Measurements from ENCODE around the gene TMEM161B. TPM values are rescaled to one million over a fixed set of nuclear protein-coding genes. Genes with fewer than 3 reads are reported as not detected.

Gene TMEM161B
- total RNA-seq, 1 donor from 2014 or later, result 9.5 TPM

- no peak for DNase-seq (ENCODE audit: low read depth)
- H3K4me3 ChIP-seq (ENCODE audit: low read depth, low read length), result no peak overlapping the region
- no peak for TF ChIP-seq CTCF (conservative IDR thresholded peaks at IDR 0.05; ENCODE audit: low read depth, low read length)
Observed at GRCh38 chr5:88238732-88239131, 29.9 kb downstream of the TMEM161B start.

DNA sequence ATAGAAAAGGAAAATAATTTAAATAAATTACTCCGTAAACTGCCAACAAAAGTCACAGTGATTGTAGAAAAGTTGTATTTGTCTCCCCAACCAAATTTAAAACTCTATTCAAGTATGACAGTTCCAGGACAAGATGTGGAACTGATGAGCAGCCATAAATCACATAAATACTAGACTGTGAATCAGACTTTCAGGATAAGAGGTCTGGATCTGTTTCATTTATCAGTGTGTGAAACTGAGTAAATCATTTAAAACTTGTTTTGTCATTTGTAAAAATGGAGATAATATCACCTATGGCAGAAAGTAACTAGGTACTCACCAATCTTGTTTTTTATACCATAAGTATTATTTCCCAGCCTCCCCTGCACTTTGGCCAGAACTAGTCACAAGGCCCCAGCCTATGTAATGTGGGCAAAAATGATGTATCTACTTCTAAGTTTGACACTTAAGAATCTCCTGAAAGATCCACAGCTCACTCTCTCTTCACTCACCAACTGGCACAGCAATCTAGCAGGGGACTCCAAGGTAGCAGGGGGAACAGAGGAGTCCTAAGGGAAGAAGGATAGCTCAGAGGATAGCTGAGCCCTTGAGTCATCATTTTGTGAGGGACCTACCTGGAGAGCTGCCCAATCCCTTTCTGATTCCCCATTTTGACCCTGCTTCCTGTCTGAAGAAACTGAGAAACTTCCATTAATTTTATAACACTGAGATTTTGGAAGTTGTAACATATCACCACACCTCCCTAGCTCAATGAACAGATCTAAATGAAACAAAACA is 31.6 kb downstream of the TMEM161B start:
- no peak overlapping the region for H3K4me3 ChIP-seq (ENCODE audit: low read depth, low read length)
- DNase-seq (ENCODE audit: low read depth), result no peak
- TF ChIP-seq CTCF (conservative IDR thresholded peaks at IDR 0.05; ENCODE audit: low read depth, low read length), result no peak

- no peak overlapping the region for H3K4me3 ChIP-seq (ENCODE audit: low read depth, low read length)
- no peak for TF ChIP-seq CTCF (conservative IDR thresholded peaks at IDR 0.05; ENCODE audit: low read depth, low read length)
- DNase-seq (ENCODE audit: low read depth), result no peak
Observed at GRCh38 chr5:88235828-88236227, 32.8 kb downstream of the TMEM161B start.

DNA sequence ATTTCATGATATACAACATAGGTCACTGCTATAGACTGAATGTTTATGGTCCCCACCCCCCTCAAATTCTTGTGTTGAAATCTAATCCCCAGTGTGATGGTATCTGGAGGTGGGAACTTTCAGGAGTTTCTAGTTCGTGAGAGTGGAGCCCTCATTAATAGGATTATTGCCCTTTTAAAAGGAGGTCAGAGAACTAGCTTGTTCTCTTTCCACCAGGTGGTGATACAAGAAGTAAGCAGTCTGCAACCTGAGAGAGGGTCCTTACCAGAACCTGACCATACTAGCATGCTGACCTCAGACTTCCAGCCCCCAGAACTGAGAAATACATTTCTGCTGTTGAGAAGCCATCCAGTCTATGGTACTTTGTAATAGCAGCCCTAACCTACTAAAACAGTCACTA is 33.3 kb downstream of the TMEM161B start:
- no peak overlapping the region for H3K4me3 ChIP-seq (ENCODE audit: low read depth, low read length)
- DNase-seq (ENCODE audit: low read depth), result no peak
- no peak for TF ChIP-seq CTCF (conservative IDR thresholded peaks at IDR 0.05; ENCODE audit: low read depth, low read length)

DNA sequence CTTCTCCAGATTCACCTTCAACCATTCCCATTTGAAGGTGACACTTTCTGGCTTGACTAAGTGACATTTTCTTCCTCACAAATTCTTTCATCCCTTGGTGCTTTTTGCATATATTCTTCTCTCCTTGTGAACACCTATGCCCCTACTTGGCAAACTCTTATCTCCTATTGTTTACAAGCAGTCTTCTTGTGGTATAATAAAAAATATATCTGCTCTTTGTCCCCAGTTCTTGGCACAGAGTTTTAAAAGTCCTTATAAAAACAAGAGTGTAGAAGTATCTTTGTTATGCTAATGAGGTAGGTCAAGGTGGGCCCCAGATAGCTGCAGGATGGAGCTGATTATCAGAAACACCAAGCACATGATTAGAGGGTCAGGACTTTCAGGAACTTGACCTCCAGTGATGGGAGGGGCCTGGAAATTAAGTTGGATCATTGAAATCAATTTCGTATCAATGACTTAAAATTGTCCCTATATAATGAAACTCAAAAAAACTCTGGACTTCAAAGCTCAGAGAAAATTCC is 38.0 kb downstream of the TMEM161B start:
- no peak for DNase-seq (ENCODE audit: low read depth)
- no peak overlapping the region for H3K4me3 ChIP-seq (ENCODE audit: low read depth, low read length)
- no peak for TF ChIP-seq CTCF (conservative IDR thresholded peaks at IDR 0.05; ENCODE audit: low read depth, low read length)

DNA sequence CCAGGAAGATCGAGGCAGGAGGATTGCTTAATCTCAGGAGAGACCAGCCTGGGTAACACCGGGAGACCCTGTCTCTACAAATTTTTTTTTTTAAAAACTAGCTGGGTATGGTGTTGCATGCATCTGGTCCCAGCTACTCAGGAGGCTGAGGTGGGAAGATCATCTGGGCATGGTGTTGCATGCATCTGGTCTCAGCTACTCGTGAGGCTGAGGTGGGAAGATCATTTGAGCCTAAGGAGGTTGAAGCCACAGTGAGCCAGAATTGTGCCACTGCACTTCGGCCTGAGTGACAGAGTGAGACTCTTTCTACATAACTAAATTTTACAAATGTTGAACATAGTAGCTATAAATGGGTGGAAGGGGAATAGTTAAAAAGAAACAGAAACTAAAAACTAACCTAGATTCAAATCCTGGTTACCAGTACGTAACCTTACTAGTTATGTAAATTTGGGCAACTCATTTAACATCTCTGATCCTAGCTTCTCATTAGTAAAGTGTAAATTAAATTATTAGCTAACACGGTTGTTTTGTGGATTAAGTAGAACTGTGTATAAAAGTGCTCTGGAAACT is 41.7 kb downstream of the TMEM161B start:
- DNase-seq (ENCODE audit: low read depth), result no peak
- no peak for TF ChIP-seq CTCF (conservative IDR thresholded peaks at IDR 0.05; ENCODE audit: low read depth, low read length)
- H3K4me3 ChIP-seq (ENCODE audit: low read depth, low read length), result no peak overlapping the region
